Mesenteric fat pad (tissue), 1 donor: ENCODE data around the gene FOXC1. TPM values are rescaled to one million over a fixed set of nuclear protein-coding genes. Genes with fewer than 3 reads are reported as not detected.

Experiments
- DNase-seq: peaks from one replicate; pipeline ENCODE4 v3.0.0-alpha.2; 2020; ENCODE audit warnings: low spot score
- long read RNA-seq: library from polyadenylated mRNA; unstranded; transcript quantifications from one replicate; pipeline ENCODE4 v2.0.0, GENCODE V29; 2020
- total RNA-seq: library from RNA; stranded (reverse); fragmentation: NEBNext Ultra II Directional; extraction: Animal tissue kit (Norgen Biotek cat#: 25700); gene quantifications from one replicate; pipeline ENCODE4 v1.2.1, GENCODE V29; 2021
- donor health status: DM: yes; HTN: yes; CAD: no.

The FOXC1 gene
- total RNA-seq = 7.6 TPM
- long read RNA-seq, partial matches to known transcripts = 0 of 1 reads
- long read RNA-seq, other reads (novel, unspliced or antisense) = 0 of 1 reads

DNA sequence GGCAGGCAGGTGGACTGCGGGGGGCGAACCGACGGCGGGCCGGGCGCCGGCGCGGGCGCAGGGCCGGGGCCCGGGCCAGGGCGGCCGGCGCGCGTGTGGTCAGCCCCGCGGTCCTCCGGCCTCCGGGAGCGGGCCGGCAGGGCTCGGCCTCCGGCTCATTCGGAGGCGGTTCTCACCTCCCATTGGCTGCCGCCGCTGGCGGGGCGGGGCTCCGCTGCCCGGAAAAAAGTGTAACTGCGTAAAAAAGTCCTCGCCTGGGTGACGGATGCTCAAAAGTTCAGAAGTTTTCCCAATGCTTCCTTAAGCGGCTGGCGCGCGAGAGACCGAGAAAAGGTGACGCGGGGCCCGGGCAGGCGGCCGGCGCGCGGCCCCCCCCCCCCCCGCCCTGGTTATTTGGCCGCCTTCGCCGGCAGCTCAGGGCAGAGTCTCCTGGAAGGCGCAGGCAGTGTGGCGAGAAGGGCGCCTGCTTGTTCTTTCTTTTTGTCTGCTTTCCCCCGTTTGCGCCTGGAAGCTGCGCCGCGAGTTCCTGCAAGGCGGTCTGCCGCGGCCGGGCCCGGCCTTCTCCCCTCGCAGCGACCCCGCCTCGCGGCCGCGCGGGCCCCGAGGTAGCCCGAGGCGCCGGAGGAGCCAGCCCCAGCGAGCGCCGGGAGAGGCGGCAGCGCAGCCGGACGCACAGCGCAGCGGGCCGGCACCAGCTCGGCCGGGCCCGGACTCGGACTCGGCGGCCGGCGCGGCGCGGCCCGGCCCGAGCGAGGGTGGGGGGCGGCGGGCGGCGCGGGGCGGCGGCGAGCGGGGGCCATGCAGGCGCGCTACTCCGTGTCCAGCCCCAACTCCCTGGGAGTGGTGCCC, at the start of gene FOXC1:
Gene FOXC1, plus strand, starts transcription at position 268 of the 849 bp plus-strand sequence. Its CDS starts 531 bp downstream, at position 799.
- DNase-seq = peak; percentile 95

DNA sequence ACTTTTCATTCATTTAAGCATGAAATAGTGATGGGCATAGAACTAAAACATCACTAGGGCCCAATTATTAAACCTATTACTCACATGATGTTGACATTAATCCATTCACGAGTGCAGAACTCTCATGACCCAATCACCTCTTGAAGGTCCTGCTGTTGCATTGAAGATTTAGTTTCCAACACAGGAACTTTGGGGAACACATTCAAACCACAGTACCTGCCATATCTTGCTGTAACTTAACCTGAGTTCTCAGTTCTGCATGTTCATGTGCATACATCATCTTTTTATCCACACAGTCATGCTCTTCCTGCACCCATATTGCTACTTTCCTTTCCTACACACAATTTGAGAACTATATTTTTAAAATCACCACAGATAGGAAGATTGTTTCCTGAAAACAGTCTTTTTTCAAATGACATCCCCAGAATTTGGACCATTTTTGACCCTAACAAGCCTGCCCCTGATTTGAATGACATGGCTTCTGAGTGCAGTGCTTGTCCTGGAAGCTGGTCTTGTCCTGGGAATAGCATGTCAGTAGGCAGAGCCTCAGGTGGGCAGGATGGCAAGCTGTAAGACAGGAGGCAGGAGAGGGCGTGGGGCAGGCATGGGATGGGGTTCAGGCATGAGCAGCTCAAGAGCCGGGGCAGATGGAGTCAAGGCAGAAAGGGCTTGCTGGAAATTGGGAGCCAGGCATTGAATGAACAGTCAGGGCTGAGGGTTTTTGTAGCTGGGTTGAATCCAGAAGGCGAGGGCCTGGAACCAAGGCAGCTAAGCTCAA, 49.2 kb upstream of the FOXC1 start:
- no peak for DNase-seq

DNA sequence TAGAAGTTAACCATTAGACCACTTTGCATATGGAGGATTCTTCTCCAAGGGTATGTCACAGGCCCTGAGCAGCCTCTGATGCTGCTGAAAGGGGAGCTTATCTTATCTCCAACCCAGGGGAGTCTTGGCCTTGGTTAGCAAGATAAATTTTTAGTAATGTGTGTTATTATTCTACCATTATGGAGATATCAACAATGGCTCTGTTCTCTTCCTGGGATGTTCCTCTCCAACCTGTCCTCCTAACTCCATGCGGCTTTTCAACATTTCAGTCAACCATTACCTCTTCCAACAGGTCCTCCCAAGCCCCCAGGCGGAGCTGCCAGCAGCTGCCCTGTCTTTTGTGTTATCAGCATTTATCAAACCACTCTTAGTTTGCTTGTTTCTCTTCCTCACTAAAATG, 48.4 kb upstream of the FOXC1 start:
- no peak for DNase-seq

DNA sequence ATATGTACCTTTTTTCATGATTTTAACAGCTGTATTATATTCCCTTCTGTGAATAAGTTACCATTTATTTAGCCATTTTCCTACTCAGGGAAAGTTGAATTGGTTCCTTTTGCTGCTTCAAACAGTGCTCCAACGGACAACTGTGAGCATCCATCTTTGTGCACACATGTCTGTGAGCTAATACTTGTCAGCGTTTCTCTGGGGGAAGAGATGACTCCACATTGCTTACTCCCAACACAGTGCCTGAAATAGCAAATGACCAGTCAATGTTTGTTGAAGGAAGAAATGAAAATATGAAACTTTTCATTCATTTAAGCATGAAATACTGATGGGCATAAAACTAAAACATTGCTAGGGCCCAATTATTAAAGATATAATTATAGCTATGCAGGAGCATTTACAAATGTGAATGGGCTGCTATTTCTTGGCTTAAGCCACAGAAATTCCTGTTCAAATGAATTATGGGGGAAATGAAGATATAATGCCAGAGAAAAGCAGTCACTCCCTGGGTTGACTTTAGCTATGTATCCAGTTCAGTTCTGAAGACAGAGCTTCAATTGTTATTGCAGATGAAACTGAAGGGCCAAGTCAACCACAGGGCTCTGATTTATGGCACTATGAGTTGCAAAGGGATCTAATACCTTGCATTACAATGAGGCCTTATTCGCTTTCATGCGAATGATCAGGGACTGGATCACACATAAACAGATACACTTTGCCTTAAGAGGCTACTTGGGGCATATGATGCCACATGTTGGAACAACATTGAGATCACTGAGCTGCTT, 47.4 kb upstream of the FOXC1 start:
- no peak for DNase-seq

DNA sequence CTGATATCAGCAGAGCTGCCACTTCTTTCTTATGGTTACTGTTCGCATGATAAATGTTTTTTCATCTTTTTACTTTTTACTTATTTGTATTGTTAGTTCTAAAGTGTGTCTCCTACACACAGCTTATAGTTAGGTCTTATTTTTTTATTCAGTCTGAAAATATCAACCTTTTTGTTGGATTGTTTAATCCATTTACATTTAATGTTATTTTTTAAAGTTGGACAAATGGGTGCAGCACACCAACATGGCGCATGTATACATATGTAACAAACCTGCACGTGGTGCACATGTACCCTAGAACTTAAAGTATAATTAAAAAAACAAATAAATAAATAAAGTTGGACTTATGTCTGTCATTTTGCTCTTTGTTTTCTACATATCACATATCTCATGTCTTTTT, 40.3 kb upstream of the FOXC1 start:
- no peak for DNase-seq

DNA sequence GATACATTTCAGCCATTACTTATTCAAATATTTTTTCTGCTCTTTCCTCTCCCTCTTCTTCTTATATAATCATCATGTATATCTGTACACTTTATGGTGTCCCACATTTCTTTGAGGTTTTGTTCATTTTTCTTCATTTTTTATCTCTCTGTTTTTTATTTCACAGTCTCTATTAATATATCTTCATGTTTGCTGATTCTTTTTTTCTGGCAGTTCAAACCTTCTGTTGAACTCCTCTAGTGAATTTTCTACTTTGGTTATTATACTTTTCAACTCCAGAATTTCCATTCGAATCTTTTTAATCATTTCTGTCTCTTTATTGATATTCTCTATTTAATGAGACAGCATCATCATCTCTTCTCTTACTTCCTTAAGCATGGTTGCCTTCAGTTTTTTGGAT, 38.9 kb upstream of the FOXC1 start:
- DNase-seq = no peak

DNA sequence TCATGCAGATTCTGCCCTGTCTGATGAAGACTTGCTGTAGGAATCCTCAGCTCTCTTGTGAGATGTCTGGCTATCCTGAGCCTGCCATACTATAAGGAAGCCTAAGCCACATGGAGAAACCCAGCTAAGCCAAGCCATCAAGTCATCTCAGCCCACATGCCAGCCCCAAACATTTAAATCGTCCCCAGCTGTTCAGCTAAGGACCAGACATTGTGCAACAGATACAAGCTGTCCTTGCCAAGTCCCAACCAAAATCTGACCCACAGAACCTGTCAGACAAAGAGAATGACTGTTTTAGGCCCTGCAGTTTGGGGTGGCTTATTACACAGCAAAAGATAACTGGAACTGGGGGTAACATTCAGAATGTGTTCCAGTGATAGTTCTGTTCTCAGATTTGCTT, 36.8 kb upstream of the FOXC1 start:
- DNase-seq = no peak

DNA sequence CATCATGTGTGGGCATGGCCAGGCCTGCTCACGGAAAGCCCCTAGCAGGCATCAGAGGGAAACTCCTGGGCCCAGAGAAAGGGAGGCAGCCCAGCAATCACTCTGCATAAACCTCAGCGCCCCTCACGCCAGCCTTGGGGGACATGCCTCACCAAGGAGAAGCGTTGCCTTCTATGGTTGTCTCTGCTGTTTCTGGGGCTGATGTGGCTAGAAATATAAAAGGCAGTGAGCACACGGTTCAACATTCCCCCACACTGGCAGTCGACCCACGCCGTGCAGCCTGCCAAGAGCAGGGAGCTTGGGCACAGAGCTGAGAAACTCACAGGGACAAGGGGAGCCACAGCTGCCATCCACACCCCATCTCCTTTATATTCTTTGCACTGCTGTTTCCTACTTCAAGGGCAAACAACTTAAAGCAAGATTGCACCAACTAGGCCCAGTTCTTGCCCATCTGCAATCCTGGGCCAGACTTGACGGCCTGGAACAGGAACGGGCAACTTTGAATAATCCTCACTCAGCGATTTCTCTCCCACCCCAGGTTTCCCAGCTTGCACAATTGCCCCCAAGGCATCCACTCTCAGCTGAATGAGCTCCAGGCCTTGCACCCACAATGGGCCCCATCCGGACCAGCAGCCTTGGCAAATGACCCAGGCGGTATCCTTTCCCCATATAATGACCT, 35.5 kb upstream of the FOXC1 start:
- DNase-seq = no peak

DNA sequence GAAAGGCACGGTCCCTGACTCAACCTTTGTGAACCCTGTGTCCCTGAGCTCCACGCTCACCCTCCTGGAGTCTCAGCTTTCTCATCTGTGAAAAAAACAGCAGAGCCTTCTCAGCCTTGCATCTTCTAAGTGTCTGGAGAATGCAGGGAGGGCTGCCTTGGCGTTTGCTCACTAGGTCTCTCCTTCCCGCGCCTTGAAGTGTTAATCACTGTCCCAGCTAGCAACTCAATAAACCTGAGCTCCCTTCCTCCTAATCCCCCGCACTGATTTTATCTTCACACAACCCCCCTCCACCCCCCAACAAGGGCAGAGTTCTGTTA, 34.9 kb upstream of the FOXC1 start:
- DNase-seq = no peak

DNA sequence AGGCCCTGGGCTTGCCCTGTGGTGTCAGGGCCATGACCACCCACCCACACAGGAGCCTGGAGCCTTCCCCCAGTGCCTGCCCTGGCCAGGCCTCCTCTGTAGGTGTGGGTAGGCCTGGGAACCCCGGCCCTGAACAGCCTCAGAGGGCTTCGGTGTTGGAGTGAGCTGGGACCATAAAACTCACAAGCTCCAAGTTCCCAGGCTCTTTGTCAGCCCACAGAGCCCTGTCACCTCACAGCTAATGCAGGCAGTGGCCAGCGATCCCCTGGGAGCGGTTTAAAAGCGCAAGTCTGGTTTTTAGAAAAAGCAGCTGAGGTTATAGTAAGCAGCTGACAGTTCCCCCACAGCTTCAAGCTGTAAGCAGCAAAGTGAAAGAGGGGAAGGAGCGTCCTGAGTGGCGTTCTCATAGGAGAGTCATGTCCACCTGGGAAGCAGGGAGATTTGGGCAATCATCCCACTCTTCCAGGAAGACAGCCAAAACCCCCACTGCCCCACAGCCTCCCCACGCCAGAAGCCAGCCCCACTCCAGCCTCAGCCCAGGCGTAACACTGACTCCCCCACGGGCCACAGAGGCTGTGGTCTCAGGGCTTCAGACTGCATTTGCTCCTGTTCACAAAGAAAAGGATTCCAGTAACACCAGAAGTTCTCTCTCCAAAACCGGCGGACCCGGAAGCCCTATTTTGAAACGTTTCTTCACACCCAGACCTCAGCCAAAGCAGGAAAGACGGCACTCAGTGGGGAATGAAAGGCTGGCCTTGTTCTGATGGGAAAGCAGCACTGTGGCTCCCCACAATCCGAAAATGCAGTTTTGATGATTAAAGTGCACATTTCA, 34.3 kb upstream of the FOXC1 start:
- DNase-seq = no peak

DNA sequence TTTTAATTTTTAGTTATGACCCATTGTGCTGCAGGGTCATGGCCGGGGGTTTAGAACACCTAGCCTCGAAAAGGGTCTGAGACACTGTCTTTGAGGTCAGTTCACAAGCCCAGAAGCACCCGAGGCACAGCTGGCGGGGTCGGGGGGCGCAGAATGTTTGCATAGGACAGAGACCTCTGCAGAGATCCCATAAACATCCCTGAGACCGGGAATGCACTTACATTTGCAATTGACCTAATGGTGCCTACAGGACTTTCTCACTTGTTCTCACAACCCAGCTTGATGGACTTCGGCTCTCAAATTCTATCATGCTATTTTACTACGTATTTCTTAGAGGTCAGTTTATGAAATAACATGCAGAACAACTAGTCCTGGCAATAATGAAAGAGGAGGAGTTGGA, 33.5 kb upstream of the FOXC1 start:
- DNase-seq = no peak

DNA sequence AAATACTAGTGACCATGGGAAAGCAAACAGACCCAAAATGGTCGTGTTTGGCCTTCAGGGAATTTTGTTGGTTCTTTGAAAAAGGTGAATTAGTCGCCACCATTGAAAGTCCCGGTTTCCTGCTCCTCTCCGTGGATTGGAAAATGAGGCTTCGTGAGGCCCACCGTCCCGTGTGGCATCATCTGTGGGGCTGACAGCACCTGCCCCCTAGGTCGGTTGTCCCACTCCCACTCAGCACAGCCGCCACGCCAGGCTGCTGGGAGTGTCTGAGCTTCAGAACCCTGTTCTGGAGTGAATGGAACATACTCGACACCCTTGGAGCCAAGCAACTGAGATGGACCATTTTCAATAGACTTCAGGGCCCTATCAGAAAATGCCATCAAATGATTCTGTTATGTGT, 33.0 kb upstream of the FOXC1 start:
- DNase-seq = no peak

DNA sequence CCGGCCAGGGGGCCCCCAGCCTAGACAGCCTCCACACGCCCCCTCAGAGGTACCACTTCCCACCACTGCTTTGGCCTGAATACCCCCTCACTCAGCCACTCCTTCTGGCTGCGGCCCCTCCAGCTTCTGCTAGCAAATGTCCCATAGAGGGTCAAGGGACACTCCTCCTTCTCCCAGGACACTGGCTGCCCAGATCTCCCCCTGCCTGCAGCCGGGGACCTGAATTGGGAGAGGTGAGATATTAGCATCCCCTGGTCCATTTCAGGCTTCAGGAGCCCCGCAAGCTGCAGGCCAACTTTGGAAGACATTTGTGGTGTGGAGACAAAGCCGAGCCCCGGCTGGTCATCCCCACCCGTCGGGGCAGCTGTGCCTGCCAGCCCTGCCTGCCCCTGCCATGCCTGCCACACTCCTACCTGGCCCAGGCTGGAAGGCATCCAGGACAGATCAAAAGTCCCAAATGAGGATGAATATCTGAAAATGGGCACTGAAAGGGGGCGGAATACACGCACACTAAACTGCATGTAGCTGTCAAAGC, 32.5 kb upstream of the FOXC1 start:
- no peak for DNase-seq

DNA sequence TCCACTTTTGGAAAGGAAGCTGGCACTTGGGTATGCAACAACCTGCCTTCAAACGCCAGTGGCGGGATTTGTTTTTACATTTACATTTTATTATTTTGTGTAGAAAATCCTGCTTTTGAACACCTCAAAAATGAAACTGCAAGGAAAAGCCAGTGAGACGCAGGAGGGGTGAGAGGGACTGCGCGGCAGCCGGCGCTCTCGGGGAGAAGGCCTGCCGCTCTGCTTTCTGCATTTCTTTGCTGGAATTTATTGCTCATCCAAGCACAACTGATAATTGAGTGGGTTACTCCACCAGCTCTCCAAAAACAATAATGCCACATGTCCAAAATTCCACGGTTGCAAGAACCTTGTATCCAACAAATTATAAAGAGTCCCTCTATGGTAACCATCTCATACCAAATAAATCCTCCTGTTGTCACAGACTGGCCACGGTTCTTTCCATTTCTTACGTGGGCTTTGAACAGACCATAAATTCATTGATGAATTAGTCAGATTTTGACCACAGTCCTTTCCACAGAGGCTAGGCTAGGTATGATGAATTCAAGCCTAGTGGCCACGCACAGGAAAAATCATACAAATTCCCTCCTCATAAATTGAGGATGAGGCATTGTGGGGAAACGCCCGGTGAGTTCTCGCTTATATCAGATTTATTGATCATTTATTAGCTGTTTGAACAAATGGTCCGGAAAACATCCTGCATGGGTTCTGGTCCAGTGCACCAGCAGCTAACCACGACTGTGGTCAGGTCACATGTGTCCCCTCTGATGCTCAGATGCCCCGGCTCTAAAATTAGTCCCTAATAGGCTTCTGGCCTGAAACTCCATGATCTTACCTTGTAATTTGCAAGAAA, 31.6 kb upstream of the FOXC1 start:
- no peak for DNase-seq

DNA sequence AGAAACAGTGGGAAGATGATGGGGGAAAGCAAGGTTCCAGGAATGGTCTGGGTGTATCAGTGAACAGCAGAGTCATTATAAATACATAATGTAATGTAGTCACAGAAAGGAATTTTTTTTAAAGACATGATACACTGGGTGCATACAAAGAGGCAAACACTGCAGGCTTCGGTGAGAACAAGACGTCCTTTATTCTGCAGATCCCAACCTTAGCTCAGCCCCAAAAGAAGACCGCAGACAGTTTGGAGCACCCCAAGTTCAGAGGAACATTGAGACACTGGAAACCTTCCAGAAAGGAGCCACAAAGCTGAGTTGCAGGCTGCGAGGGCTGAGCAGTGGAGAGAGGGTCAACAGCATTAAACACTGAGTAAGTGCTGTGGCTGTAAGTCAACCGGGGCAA, 30.6 kb upstream of the FOXC1 start:
- no peak for DNase-seq

DNA sequence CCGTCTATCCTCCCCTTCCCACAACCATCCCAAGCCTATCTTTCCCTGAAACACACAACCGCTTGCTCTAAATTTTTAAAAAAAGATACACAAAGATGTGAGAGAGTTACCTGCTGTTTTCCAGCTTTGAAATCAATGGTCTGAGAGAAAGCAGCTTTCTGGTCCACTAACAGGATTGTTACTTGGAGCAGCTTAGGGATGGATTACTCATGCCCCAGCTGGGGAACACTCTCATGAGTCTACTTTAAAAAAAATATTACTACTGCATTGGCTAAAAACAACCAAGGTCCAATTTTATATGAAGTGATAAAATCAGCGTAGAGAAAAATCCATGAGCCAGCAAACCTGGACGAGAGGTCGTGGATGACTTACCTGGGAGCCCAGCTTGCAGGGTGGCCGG, 29.6 kb upstream of the FOXC1 start:
- no peak for DNase-seq

DNA sequence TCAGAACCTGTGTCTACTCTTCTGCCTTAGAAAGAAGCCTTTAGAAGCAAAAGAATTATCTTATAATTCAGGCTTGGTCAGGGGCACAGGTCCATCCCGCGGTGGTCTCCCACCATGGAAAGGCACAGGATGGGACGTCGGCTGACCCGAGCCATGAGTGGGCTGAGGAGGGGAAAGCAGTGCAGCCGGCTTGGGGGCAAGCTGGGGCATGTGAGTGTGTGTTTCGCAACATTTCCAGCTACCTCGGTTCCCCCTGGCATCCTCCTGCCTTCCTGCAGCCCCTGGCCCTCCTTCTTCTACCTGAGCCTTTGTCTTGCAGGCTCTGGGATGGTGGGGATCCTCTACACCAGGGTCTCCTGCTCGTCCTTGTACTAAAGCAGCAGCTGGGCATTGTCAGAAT, 29.1 kb upstream of the FOXC1 start:
- DNase-seq = no peak

DNA sequence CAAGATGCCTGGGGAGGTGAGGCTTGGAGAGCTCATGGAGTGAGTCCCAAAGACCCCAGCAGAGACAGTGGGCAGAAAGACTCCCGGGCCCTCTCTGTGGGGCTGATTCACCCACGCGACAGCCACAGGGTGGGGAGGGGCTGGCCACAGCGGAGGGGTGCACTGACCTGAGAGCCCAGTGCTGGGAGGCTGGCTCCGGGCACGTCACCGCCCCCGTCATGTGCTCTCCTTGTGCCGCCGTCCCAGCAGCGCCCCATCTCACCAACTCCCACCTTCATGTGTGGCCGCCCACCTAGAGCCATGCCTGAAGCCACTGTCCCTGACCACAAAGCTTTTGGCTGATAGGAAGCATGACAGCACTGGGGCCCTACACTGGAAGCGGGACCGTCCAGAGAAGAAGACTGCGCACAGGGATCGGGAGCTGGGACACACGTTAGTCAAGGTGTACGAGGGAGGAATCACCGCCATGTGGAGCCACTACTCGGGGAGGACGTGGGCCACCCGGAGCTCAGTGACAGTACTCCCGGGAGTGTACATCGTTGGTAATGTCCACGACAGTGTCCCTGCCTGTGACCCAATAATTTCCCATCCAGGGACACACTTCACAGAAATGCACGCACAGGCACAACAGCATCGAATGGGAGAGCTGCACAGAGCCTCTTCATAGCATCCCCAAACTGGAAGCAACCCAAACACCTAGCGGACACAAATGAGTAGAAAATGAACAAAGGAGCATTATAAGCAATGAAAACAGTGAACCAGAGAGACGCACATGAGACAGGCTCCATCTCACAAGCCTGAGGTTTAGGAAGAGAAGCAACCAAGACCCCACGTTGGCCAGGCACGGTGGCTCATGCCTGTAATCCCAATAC, 28.4 kb upstream of the FOXC1 start:
- DNase-seq = no peak
